HepG2 (cell line): ENCODE results near the gene HEATR5B. TPM values are rescaled to one million over a fixed set of nuclear protein-coding genes. Genes with fewer than 3 reads are reported as not detected.

ENCODE experiments used
- ARNT2 ChIP-seq: sonication (generic); formaldehyde crosslinking; IDR thresholded peaks from 2 replicates; pipeline ENCODE4 v1.8.0; 2022; ENCODE audit warnings: mild to moderate bottlenecking, low read depth, missing genetic modification reagents, moderate library complexity
- BCL3 ChIP-seq: sonication (generic); formaldehyde crosslinking; IDR thresholded peaks from 2 replicates; pipeline ENCODE4 v1.5.1; 2020; ENCODE audit warnings: mild to moderate bottlenecking, missing genetic modification reagents, moderate library complexity
- GABPB1 ChIP-seq: IDR thresholded peaks from 2 replicates; pipeline ENCODE4 v1.6.1; 2016; ENCODE audit warnings: mild to moderate bottlenecking, missing genetic modification reagents, moderate library complexity, missing compliant biosample characterization
- GLI4 ChIP-seq: sonication (generic); formaldehyde crosslinking; IDR thresholded peaks from 2 replicates; pipeline ENCODE4 v1.5.1; 2020; ENCODE audit warnings: missing genetic modification reagents, mild to moderate bottlenecking, moderate library complexity, borderline replicate concordance
- KMT2A ChIP-seq: sonication (generic); formaldehyde crosslinking; IDR thresholded peaks from 2 replicates; pipeline ENCODE4 v1.4.0; 2020; ENCODE audit warnings: missing genetic modification reagents
- LBX2 ChIP-seq: sonication (generic); formaldehyde crosslinking; IDR thresholded peaks from 2 replicates; pipeline ENCODE4 v1.5.0; 2020; ENCODE audit warnings: missing genetic modification reagents, mild to moderate bottlenecking, borderline replicate concordance
- MXD3 ChIP-seq: IDR thresholded peaks from 2 replicates; pipeline ENCODE4 v1.6.1; 2016; ENCODE audit warnings: mild to moderate bottlenecking, missing biosample characterization, missing genetic modification reagents
- PLSCR1 ChIP-seq: sonication (generic); formaldehyde crosslinking; IDR thresholded peaks from 2 replicates; pipeline ENCODE4 v1.5.0; 2020; ENCODE audit warnings: missing genetic modification reagents, mild to moderate bottlenecking, borderline replicate concordance
- PTBP1 ChIP-seq: fragments of 200-400 bp; formaldehyde crosslinking; IDR thresholded peaks from 2 replicates; pipeline ENCODE4 v1.6.1; 2018; ENCODE audit warnings: low read length, low read depth; ENCODE audit not compliant: poor library complexity, severe bottlenecking
- SMARCE1 ChIP-seq: fragments of 450-650 bp; IDR thresholded peaks from 2 replicates; pipeline ENCODE4 v1.6.1; 2017; ENCODE audit warnings: borderline replicate concordance
- SNAPC5 ChIP-seq: sonication (generic); formaldehyde crosslinking; IDR thresholded peaks from 2 replicates; pipeline ENCODE4 v1.8.1; 2023; ENCODE audit warnings: mild to moderate bottlenecking, missing genetic modification reagents, borderline replicate concordance
- TEF ChIP-seq: sonication (generic); formaldehyde crosslinking; IDR thresholded peaks from 2 replicates; pipeline ENCODE4 v1.5.0; 2020; ENCODE audit warnings: missing genetic modification reagents
- TIGD3 ChIP-seq: sonication (generic); formaldehyde crosslinking; IDR thresholded peaks from 2 replicates; pipeline ENCODE4 v1.5.1; 2020; ENCODE audit warnings: mild to moderate bottlenecking, missing genetic modification reagents, borderline replicate concordance
- ZBTB7B ChIP-seq: sonication (generic); formaldehyde crosslinking; IDR thresholded peaks from 2 replicates; pipeline ENCODE4 v1.4.0; 2020; ENCODE audit warnings: missing genetic modification reagents
- ZBTB8A ChIP-seq: sonication (generic); formaldehyde crosslinking; IDR thresholded peaks from 2 replicates; pipeline ENCODE4 v1.4.0; 2020; ENCODE audit warnings: mild to moderate bottlenecking, low read depth, missing genetic modification reagents, borderline replicate concordance
- ZNF274 ChIP-seq: sonication (generic); formaldehyde crosslinking; IDR thresholded peaks from 2 replicates; pipeline ENCODE4 v1.5.1; 2020; ENCODE audit warnings: mild to moderate bottlenecking, missing genetic modification reagents
- ZNF275 ChIP-seq: sonication (generic); formaldehyde crosslinking; IDR thresholded peaks from 2 replicates; pipeline ENCODE4 v1.8.0; 2022; ENCODE audit warnings: missing genetic modification reagents, mild to moderate bottlenecking, inconsistent platforms, borderline replicate concordance
- ZNF441 ChIP-seq: sonication (generic); formaldehyde crosslinking; IDR thresholded peaks from 2 replicates; pipeline ENCODE4 v1.7.0; 2021; ENCODE audit warnings: missing genetic modification reagents, borderline replicate concordance
- ZNF556 ChIP-seq: sonication (generic); formaldehyde crosslinking; IDR thresholded peaks from 2 replicates; pipeline ENCODE4 v1.4.0; 2020; ENCODE audit warnings: mild to moderate bottlenecking, missing genetic modification reagents, borderline replicate concordance
- ZNF570 ChIP-seq: sonication (generic); formaldehyde crosslinking; IDR thresholded peaks from 2 replicates; pipeline ENCODE4 v1.4.0; 2020; ENCODE audit warnings: mild to moderate bottlenecking, missing genetic modification reagents, borderline replicate concordance
- ZNF615 ChIP-seq: sonication (generic); formaldehyde crosslinking; IDR thresholded peaks from 2 replicates; pipeline ENCODE4 v1.5.0; 2020; ENCODE audit warnings: mild to moderate bottlenecking, missing genetic modification reagents, borderline replicate concordance
- ZNF670 ChIP-seq: sonication (generic); formaldehyde crosslinking; IDR thresholded peaks from 2 replicates; pipeline ENCODE4 v1.8.0; 2022; ENCODE audit warnings: mild to moderate bottlenecking, missing genetic modification reagents, borderline replicate concordance
- ZNF720 ChIP-seq: sonication (generic); formaldehyde crosslinking; IDR thresholded peaks from 2 replicates; pipeline ENCODE4 v1.4.0; 2020; ENCODE audit warnings: missing genetic modification reagents
- ZNF740 ChIP-seq: sonication (generic); formaldehyde crosslinking; IDR thresholded peaks from 2 replicates; pipeline ENCODE4 v1.4.0; 2020; ENCODE audit warnings: missing genetic modification reagents
- polyA plus RNA-seq, 8 experiments: library from polyadenylated mRNA; depleted of rRNA in 3 of 8; stranded (reverse) in 7 of 8; unstranded in 1 of 8; fragments of >200 nt; fragmentation: Illumina TruSeq in 4 of 8; extraction: Trizol in 4 of 8; gene quantifications; 2 replicates each; pipeline versions ENCODE4 v1.2.1 to v1.2.3, GENCODE V29; 2011 to 2016; ENCODE audit warnings: low read depth in 4 of 8, missing spikeins in 1 of 8, mixed read lengths in 1 of 8; ENCODE audit not compliant: insufficient read depth in 1 of 8
- total RNA-seq, 5 experiments: library from RNA; depleted of rRNA; stranded (reverse); fragments of >200 nt; fragmentation: Illumina TruSeq; extraction: Trizol; gene quantifications; 2 replicates each; pipeline ENCODE4 v1.2.3, GENCODE V29; 2016; ENCODE audit warnings: low read depth in 1 of 5

Gene HEATR5B
- total and polyA plus RNA-seq, 2 of the 13 experiments (the other 11 are each of a cell fraction or from before 2014, with no cell fraction given): 12.7 to 16.3 TPM

GRCh38 chr2:37084797-37085196, 625 bp upstream of the HEATR5B start (continued):
- TF ChIP-seq ZNF720 (CRISPR knock-in tag): no peak
- TF ChIP-seq ZBTB8A (CRISPR knock-in tag): no peak
- TF ChIP-seq PTBP1: no peak
- TF ChIP-seq LBX2 (CRISPR knock-in tag): no peak
- no peak for TF ChIP-seq KMT2A (CRISPR knock-in tag)
- no peak for TF ChIP-seq GLI4 (CRISPR knock-in tag)
- no peak for TF ChIP-seq ZNF274 (CRISPR knock-in tag)
- TF ChIP-seq TEF (CRISPR knock-in tag): no peak
- no peak for TF ChIP-seq ZNF556 (CRISPR knock-in tag)
- TF ChIP-seq TIGD3 (CRISPR knock-in tag): no peak
- no peak for TF ChIP-seq ZNF441 (CRISPR knock-in tag)
- no peak for TF ChIP-seq GABPB1 (CRISPR knock-in tag)
- TF ChIP-seq BCL3 (CRISPR knock-in tag): no peak
- no peak for TF ChIP-seq ZNF570
- no peak for TF ChIP-seq PLSCR1 (CRISPR knock-in tag)
- no peak for TF ChIP-seq SNAPC5
- TF ChIP-seq SMARCE1: no peak
- TF ChIP-seq ZNF740 (CRISPR knock-in tag): no peak
- TF ChIP-seq MXD3 (CRISPR knock-in tag): no peak
- no peak for TF ChIP-seq ZNF615
- TF ChIP-seq ZNF670 (CRISPR knock-in tag): no peak
- TF ChIP-seq ARNT2 (CRISPR knock-in tag): no peak
- no peak for TF ChIP-seq ZNF275 (CRISPR knock-in tag)
- no peak for TF ChIP-seq ZBTB7B
